T-helper 22 cell (primary cell): ENCODE measurements around the gene TNFAIP2.

Experiments
- DNase-seq: peaks from one replicate; pipeline ENCODE4 v3.0.0-alpha.2; 2020; ENCODE audit warnings: low read depth

Gene TNFAIP2

GRCh38 chr14:103134405-103134804 lies 11.1 kb downstream of the TNFAIP2 start:
- DNase-seq: no peak

GRCh38 chr14:103134919-103135318 lies 11.7 kb downstream of the TNFAIP2 start:
- no peak for DNase-seq

GRCh38 chr14:103135333-103136260 lies 12.3 kb downstream of the TNFAIP2 start:
- DNase-seq: no peak

- no peak for DNase-seq
Measured at GRCh38 chr14:103136388-103137271, 13.4 kb downstream of the TNFAIP2 start.

- no peak for DNase-seq
Measured at GRCh38 chr14:103137689-103138300, 14.5 kb downstream of the TNFAIP2 start.

GRCh38 chr14:103138301-103139131 lies 15.3 kb downstream of the TNFAIP2 start:
- DNase-seq: no peak

GRCh38 chr14:103139132-103140025 lies 16.1 kb downstream of the TNFAIP2 start:
- DNase-seq: no peak

GRCh38 chr14:103140316-103141109 lies 17.3 kb downstream of the TNFAIP2 start:
- DNase-seq: no peak

- DNase-seq: no peak
Measured at GRCh38 chr14:103141117-103141796, 18.0 kb downstream of the TNFAIP2 start.

- DNase-seq: no peak
Measured at GRCh38 chr14:103142026-103142425, 18.8 kb downstream of the TNFAIP2 start.

- no peak for DNase-seq
Measured at GRCh38 chr14:103142721-103143302, 19.6 kb downstream of the TNFAIP2 start.

- no peak for DNase-seq
Measured at GRCh38 chr14:103143506-103143905, 20.2 kb downstream of the TNFAIP2 start.

- no peak for DNase-seq
Measured at GRCh38 chr14:103144085-103144484, 20.8 kb downstream of the TNFAIP2 start.

- no peak for DNase-seq
Measured at GRCh38 chr14:103146141-103146709, 23.0 kb downstream of the TNFAIP2 start.

- DNase-seq: no peak
Measured at GRCh38 chr14:103149351-103150237, 26.3 kb downstream of the TNFAIP2 start.

- DNase-seq: no peak
Measured at GRCh38 chr14:103151270-103151945, 28.1 kb downstream of the TNFAIP2 start.

- DNase-seq: no peak
Measured at GRCh38 chr14:103155010-103155409, 31.7 kb downstream of the TNFAIP2 start.
